Neuronal stem cell (in vitro differentiated cells): Measurements from ENCODE around the gene EML1.

ENCODE experiments used
- DNase-seq: peaks from one replicate; pipeline ENCODE4 v3.0.0-alpha.2; 2013; ENCODE audit warnings: low spot score
- H2AFZ ChIP-seq: one replicate; pipeline ENCODE4 v1.6.1; 2013; ENCODE audit warnings: mild to moderate bottlenecking, low read length, inconsistent platforms
- H2AK5ac ChIP-seq: 2 replicates; pipeline ENCODE4 v1.6.1; 2013; ENCODE audit warnings: low read depth, mild to moderate bottlenecking, inconsistent platforms, low read length, moderate library complexity, mixed read lengths
- H2BK120ac ChIP-seq: 2 replicates; pipeline ENCODE4 v1.6.1; 2013; ENCODE audit warnings: low read depth, mild to moderate bottlenecking, inconsistent platforms, low read length, moderate library complexity, mixed read lengths
- H2BK12ac ChIP-seq: one replicate; pipeline ENCODE4 v1.6.1; 2013; ENCODE audit warnings: low read length, inconsistent platforms
- H2BK15ac ChIP-seq: 2 replicates; pipeline ENCODE4 v1.6.1; 2013; ENCODE audit warnings: mild to moderate bottlenecking, low read length, inconsistent platforms, mixed read lengths
- H2BK5ac ChIP-seq: one replicate; pipeline ENCODE4 v1.6.1; 2013; ENCODE audit warnings: inconsistent platforms, mild to moderate bottlenecking, low read length, moderate library complexity
- H3K14ac ChIP-seq: one replicate; pipeline ENCODE4 v1.6.1; 2013; ENCODE audit warnings: low read length, inconsistent platforms
- H3K18ac ChIP-seq: 2 replicates; pipeline ENCODE4 v1.6.1; 2013; ENCODE audit warnings: low read length, inconsistent platforms
- H3K23ac ChIP-seq: 2 replicates; pipeline ENCODE4 v1.6.1; 2013; ENCODE audit warnings: low read depth, mild to moderate bottlenecking, mixed read lengths, low read length, inconsistent platforms; ENCODE audit not compliant: poor library complexity
- H3K27ac ChIP-seq: replicated peaks from 3 replicates; pipeline ENCODE4 v1.5.1; 2013; ENCODE audit warnings: low read length, inconsistent platforms
- H3K27me3 ChIP-seq, 3 experiments: 2 replicates each; pipeline ENCODE4 v1.6.1; 2013; ENCODE audit warnings: low read length in 3 of 3, mild to moderate bottlenecking in 2 of 3, inconsistent platforms in 1 of 3, low read depth in 1 of 3, mixed read lengths in 1 of 3, moderate library complexity in 1 of 3; ENCODE audit not compliant: control insufficient read depth in 3 of 3, insufficient read depth in 3 of 3
- H3K36me3 ChIP-seq, 2 donors: replicated peaks in 1 of 2; 2 replicates each; pipeline ENCODE4 v1.6.1; 2013; ENCODE audit warnings: low read length in 2 of 2; ENCODE audit not compliant: control insufficient read depth in 2 of 2, insufficient read depth in 2 of 2
- H3K4ac ChIP-seq: 2 replicates; pipeline ENCODE4 v1.6.1; 2013; ENCODE audit warnings: inconsistent platforms, mild to moderate bottlenecking, low read length, moderate library complexity
- H3K4me1 ChIP-seq, 2 donors: 1 replicate in 1 of 2; 2 replicates in 1 of 2; pipeline ENCODE4 v1.6.1; 2013; ENCODE audit warnings: low read length in 2 of 2, low read depth in 1 of 2; ENCODE audit not compliant: control insufficient read depth in 2 of 2, insufficient read depth in 1 of 2
- H3K4me2 ChIP-seq: one replicate; pipeline ENCODE4 v1.6.1; 2013; ENCODE audit warnings: mild to moderate bottlenecking, low read length, inconsistent platforms; ENCODE audit not compliant: insufficient read depth, poor library complexity, severe bottlenecking
- H3K4me3 ChIP-seq, 2 donors: 2 replicates each; pipeline ENCODE4 v1.5.1; 2013; ENCODE audit warnings: low read length in 2 of 2, mild to moderate bottlenecking in 2 of 2, inconsistent platforms in 1 of 2, moderate library complexity in 1 of 2
- H3K79me1 ChIP-seq: one replicate; pipeline ENCODE4 v1.6.1; 2013; ENCODE audit warnings: low read depth, mild to moderate bottlenecking, inconsistent platforms, low read length, moderate library complexity
- H3K9ac ChIP-seq: one replicate; pipeline ENCODE4 v1.6.1; 2013; ENCODE audit warnings: mild to moderate bottlenecking, low read depth, low read length, inconsistent platforms; ENCODE audit not compliant: poor library complexity
- H3K9me3 ChIP-seq, 2 donors: replicated peaks in 1 of 2; 2 replicates each; pipeline versions ENCODE3 to v1.6.1; 2013; ENCODE audit warnings: low read length in 2 of 2, mild to moderate bottlenecking in 2 of 2, inconsistent platforms in 1 of 2, low read depth in 1 of 2, mixed read lengths in 1 of 2, moderate library complexity in 1 of 2; ENCODE audit not compliant: control insufficient read depth in 2 of 2, insufficient read depth in 1 of 2
- H4K8ac ChIP-seq: one replicate; pipeline ENCODE4 v1.6.1; 2013; ENCODE audit warnings: low read depth, mild to moderate bottlenecking, inconsistent platforms, low read length, moderate library complexity
- H4K91ac ChIP-seq: one replicate; pipeline ENCODE4 v1.6.1; 2013; ENCODE audit warnings: low read length, low read depth, mild to moderate bottlenecking, inconsistent platforms; ENCODE audit not compliant: poor library complexity
- WGBS, 2 donors: extraction: QIAGEN DNeasy Blood & Tissue Kit; methylation state at CpG; one replicate each; pipeline ENCODE4 v1.1.7; 2013; ENCODE audit warnings: missing lambda C conversion rate in 2 of 2, mixed read lengths in 1 of 2; ENCODE audit not compliant: insufficient read length in 2 of 2, insufficient replicate concordance in 1 of 2; ENCODE audit errors: extremely low coverage in 2 of 2; 5-methylcytosine and 5-hydroxymethylcytosine counted together

EML1 gene

GRCh38 chr14:99812892-99813291, 19.7 kb downstream of the EML1 start:
- Histone ChIP-seq H3K4me2 (no peak overlapping the region), H3K4ac (no peak overlapping the region), H3K4me1 (peaks cover 11 to 14% of the 10 kb centered on the region in 2 donors), H4K91ac (no peak overlapping the region), H4K8ac (no peak overlapping the region), H3K36me3 (no peaks in the 10 kb centered on the region), H2BK120ac (no peak overlapping the region), H3K18ac (no peak overlapping the region), H3K23ac (no peak overlapping the region), H3K9ac (no peak overlapping the region), H3K27ac (no peak overlapping the region), H2AFZ (no peak overlapping the region), H3K79me1 (peaks cover 6% of the 10 kb centered on the region), H3K9me3 (no peaks in the 10 kb centered on the region), H3K27me3 (no peaks in the 10 kb centered on the region), H2BK5ac (no peak overlapping the region), H3K14ac (no peak overlapping the region), H2BK12ac (no peak overlapping the region), H2BK15ac (no peak overlapping the region), H3K4me3 (no peak overlapping the region), H2AK5ac (no peak overlapping the region)
- WGBS, 2 donors: no CpG with 5 or more reads among the region's 6 CpGs
- no peak for DNase-seq

- no peak overlapping the region for H2BK15ac ChIP-seq
- H3K4me1 ChIP-seq: peaks cover 11 to 14% of the 10 kb centered on the region in 2 donors
- no peak overlapping the region for H3K27ac ChIP-seq
- no peaks in the 10 kb centered on the region for H3K27me3 ChIP-seq
- no CpG with 5 or more reads among the region's 6 CpGs for WGBS, 2 donors
- no peak for DNase-seq
- no peak overlapping the region for H3K4ac ChIP-seq
- H3K4me2 ChIP-seq: no peak overlapping the region
- H2AFZ ChIP-seq: no peak overlapping the region
- H3K23ac ChIP-seq: no peak overlapping the region
- H4K8ac ChIP-seq: no peak overlapping the region
- peaks cover 6% of the 10 kb centered on the region for H3K79me1 ChIP-seq
- no peak overlapping the region for H3K14ac ChIP-seq
- H2BK12ac ChIP-seq: no peak overlapping the region
- no peaks in the 10 kb centered on the region for H3K36me3 ChIP-seq
- no peak overlapping the region for H3K4me3 ChIP-seq
- H3K9ac ChIP-seq: no peak overlapping the region
- no peaks in the 10 kb centered on the region for H3K9me3 ChIP-seq
- no peak overlapping the region for H2BK120ac ChIP-seq
- H2AK5ac ChIP-seq: no peak overlapping the region
- no peak overlapping the region for H4K91ac ChIP-seq
- H2BK5ac ChIP-seq: no peak overlapping the region
- no peak overlapping the region for H3K18ac ChIP-seq
Observed at GRCh38 chr14:99815696-99816095, 22.5 kb downstream of the EML1 start.

- Histone ChIP-seq H3K9me3 (no peaks in the 10 kb centered on the region), H3K79me1 (peaks cover 6% of the 10 kb centered on the region), H3K4ac (no peak overlapping the region), H3K14ac (no peak overlapping the region), H3K9ac (no peak overlapping the region), H3K27ac (no peak overlapping the region), H4K91ac (no peak overlapping the region), H2BK120ac (no peak overlapping the region), H2AK5ac (no peak overlapping the region), H3K27me3 (no peaks in the 10 kb centered on the region), H3K23ac (no peak overlapping the region), H2AFZ (no peak overlapping the region), H2BK5ac (no peak overlapping the region), H3K18ac (no peak overlapping the region), H4K8ac (no peak overlapping the region), H2BK12ac (no peak overlapping the region), H3K4me3 (no peak overlapping the region), H3K4me2 (no peak overlapping the region), H3K4me1 (peaks cover 11 to 14% of the 10 kb centered on the region in 2 donors), H2BK15ac (no peak overlapping the region), H3K36me3 (no peaks in the 10 kb centered on the region)
- no CpG with 5 or more reads among the region's 7 CpGs for WGBS, 2 donors
- no peak for DNase-seq
Observed at GRCh38 chr14:99816217-99816616, 23.0 kb downstream of the EML1 start.

- H4K91ac ChIP-seq: no peak overlapping the region
- no peak overlapping the region for H3K18ac ChIP-seq
- H3K36me3 ChIP-seq: no peaks in the 10 kb centered on the region
- DNase-seq: no peak
- H2AFZ ChIP-seq: no peak overlapping the region
- no peak overlapping the region for H3K23ac ChIP-seq
- H3K9ac ChIP-seq: no peak overlapping the region
- no peak overlapping the region for H2BK12ac ChIP-seq
- WGBS, 2 donors: no CpG with 5 or more reads among the region's 3 CpGs
- H3K4ac ChIP-seq: no peak overlapping the region
- no peak overlapping the region for H2BK5ac ChIP-seq
- no peak overlapping the region for H2BK120ac ChIP-seq
- peaks cover 6% of the 10 kb centered on the region for H3K79me1 ChIP-seq
- no peak overlapping the region for H2AK5ac ChIP-seq
- no peaks in the 10 kb centered on the region for H3K9me3 ChIP-seq
- H3K27ac ChIP-seq: no peak overlapping the region
- H3K4me2 ChIP-seq: no peak overlapping the region
- H4K8ac ChIP-seq: no peak overlapping the region
- peaks cover 10 to 14% of the 10 kb centered on the region in 2 donors for H3K4me1 ChIP-seq
- H2BK15ac ChIP-seq: no peak overlapping the region
- no peak overlapping the region for H3K4me3 ChIP-seq
- no peak overlapping the region for H3K14ac ChIP-seq
- no peaks in the 10 kb centered on the region for H3K27me3 ChIP-seq
Observed at GRCh38 chr14:99816642-99817041, 23.4 kb downstream of the EML1 start.
